ENCODE measurements around the gene OAS3.
"Not testable (repeated sequence)": the region's sequence is repeated elsewhere in the genome, so short reads cannot be mapped to it uniquely, and the experiment has no call there.

OAS3 gene

DNA sequence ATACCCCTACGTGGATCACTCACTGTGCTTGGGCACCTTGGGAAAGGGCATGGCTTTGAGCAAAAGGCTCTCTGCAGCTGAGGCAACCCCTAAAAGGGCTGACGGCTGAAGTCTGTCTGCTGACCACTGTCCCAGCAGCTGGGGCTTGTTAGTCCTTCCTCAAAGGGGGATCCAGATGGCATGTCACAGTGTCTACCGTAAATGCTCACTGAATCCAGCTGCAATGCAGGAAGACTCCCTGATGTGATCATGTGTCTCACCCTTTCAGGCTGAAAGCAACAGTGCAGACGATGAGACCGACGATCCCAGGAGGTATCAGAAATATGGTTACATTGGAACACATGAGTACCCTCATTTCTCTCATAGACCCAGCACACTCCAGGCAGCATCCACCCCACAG lies 19.2 kb upstream of the OAS3 start (continued):
- TF ChIP-seq, protein P1, sequence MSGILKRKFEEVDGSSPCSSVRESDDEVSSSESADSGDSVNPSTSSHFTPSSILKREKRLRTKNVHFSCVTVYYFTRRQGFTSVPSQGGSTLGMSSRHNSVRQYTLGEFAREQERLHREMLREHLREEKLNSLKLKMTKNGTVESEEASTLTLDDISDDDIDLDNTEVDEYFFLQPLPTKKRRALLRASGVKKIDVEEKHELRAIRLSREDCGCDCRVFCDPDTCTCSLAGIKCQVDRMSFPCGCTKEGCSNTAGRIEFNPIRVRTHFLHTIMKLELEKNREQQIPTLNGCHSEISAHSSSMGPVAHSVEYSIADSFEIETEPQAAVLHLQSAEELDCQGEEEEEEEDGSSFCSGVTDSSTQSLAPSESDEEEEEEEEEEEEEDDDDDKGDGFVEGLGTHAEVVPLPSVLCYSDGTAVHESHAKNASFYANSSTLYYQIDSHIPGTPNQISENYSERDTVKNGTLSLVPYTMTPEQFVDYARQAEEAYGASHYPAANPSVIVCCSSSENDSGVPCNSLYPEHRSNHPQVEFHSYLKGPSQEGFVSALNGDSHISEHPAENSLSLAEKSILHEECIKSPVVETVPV (CRISPR knock-in tag; IDR thresholded peaks at IDR 0.05): no peak

DNA sequence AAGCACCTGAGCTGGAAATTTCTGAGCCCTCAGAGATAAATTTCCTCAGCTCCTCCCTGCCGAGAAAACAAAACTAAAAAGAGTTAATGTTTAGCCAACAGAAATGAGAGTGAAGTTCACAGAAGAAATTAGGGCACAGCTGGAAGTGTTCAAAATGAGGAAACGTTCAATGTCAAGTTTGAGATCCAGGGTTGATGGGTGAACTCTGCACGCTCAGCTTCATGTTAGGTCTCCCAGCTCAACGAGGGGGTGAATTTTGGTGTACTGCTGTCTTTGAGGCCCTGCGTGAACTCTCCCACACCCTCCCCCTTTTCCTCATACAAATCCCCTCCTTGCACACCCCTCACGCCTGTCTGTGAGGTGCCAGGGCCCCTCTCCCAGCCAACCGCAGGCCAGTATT lies 13.3 kb upstream of the OAS3 start:
- no peak for ATAC-seq
- TF ChIP-seq TOX (CRISPR knock-in tag; IDR thresholded peaks at IDR 0.05; ENCODE audit: borderline replicate concordance): no peak
- TF ChIP-seq ISL1 (CRISPR knock-in tag; IDR thresholded peaks at IDR 0.05): no peak
- TF ChIP-seq ZNF565 (CRISPR knock-in tag; conservative IDR thresholded peaks at IDR 0.05; ENCODE audit: low read depth): no peak
- TF ChIP-seq ARNTL (CRISPR knock-in tag; IDR thresholded peaks at IDR 0.05; ENCODE audit: borderline replicate concordance, low read depth): no peak
- TF ChIP-seq, protein P2, sequence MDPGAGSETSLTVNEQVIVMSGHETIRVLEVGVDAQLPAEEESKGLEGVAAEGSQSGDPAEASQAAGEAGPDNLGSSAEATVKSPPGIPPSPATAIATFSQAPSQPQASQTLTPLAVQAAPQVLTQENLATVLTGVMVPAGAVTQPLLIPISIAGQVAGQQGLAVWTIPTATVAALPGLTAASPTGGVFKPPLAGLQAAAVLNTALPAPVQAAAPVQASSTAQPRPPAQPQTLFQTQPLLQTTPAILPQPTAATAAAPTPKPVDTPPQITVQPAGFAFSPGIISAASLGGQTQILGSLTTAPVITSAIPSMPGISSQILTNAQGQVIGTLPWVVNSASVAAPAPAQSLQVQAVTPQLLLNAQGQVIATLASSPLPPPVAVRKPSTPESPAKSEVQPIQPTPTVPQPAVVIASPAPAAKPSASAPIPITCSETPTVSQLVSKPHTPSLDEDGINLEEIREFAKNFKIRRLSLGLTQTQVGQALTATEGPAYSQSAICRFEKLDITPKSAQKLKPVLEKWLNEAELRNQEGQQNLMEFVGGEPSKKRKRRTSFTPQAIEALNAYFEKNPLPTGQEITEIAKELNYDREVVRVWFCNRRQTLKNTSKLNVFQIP (CRISPR knock-in tag; IDR thresholded peaks at IDR 0.05; ENCODE audit: borderline replicate concordance, low read depth): no peak
- no peak for TF ChIP-seq PPARA (CRISPR knock-in tag; IDR thresholded peaks at IDR 0.05; ENCODE audit: borderline replicate concordance)
- no peak for TF ChIP-seq RARB (CRISPR knock-in tag; IDR thresholded peaks at IDR 0.05)
- TF ChIP-seq GLIS3 (CRISPR knock-in tag; IDR thresholded peaks at IDR 0.05): no peak
- no peak for TF ChIP-seq ZFP30 (CRISPR knock-in tag; IDR thresholded peaks at IDR 0.05)
- no peak for TF ChIP-seq OSR1 (CRISPR knock-in tag; IDR thresholded peaks at IDR 0.05)
- no peak for TF ChIP-seq ZNF70 (CRISPR knock-in tag; IDR thresholded peaks at IDR 0.05)
- TF ChIP-seq ZNF8 (CRISPR knock-in tag; IDR thresholded peaks at IDR 0.05): no peak
- TF ChIP-seq, protein P3, sequence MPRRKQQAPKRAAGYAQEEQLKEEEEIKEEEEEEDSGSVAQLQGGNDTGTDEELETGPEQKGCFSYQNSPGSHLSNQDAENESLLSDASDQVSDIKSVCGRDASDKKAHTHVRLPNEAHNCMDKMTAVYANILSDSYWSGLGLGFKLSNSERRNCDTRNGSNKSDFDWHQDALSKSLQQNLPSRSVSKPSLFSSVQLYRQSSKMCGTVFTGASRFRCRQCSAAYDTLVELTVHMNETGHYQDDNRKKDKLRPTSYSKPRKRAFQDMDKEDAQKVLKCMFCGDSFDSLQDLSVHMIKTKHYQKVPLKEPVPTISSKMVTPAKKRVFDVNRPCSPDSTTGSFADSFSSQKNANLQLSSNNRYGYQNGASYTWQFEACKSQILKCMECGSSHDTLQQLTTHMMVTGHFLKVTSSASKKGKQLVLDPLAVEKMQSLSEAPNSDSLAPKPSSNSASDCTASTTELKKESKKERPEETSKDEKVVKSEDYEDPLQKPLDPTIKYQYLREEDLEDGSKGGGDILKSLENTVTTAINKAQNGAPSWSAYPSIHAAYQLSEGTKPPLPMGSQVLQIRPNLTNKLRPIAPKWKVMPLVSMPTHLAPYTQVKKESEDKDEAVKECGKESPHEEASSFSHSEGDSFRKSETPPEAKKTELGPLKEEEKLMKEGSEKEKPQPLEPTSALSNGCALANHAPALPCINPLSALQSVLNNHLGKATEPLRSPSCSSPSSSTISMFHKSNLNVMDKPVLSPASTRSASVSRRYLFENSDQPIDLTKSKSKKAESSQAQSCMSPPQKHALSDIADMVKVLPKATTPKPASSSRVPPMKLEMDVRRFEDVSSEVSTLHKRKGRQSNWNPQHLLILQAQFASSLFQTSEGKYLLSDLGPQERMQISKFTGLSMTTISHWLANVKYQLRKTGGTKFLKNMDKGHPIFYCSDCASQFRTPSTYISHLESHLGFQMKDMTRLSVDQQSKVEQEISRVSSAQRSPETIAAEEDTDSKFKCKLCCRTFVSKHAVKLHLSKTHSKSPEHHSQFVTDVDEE (CRISPR knock-in tag; IDR thresholded peaks at IDR 0.05): no peak
- TF ChIP-seq ZC3H10 (CRISPR knock-in tag; IDR thresholded peaks at IDR 0.05): no peak
- TF ChIP-seq ESRRG (CRISPR knock-in tag; IDR thresholded peaks at IDR 0.05): no peak
- TF ChIP-seq, protein P4, sequence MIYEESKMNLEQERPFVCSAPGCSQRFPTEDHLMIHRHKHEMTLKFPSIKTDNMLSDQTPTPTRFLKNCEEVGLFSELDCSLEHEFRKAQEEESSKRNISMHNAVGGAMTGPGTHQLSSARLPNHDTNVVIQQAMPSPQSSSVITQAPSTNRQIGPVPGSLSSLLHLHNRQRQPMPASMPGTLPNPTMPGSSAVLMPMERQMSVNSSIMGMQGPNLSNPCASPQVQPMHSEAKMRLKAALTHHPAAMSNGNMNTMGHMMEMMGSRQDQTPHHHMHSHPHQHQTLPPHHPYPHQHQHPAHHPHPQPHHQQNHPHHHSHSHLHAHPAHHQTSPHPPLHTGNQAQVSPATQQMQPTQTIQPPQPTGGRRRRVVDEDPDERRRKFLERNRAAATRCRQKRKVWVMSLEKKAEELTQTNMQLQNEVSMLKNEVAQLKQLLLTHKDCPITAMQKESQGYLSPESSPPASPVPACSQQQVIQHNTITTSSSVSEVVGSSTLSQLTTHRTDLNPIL (CRISPR knock-in tag; IDR thresholded peaks at IDR 0.05; ENCODE audit: low read depth): no peak

DNA sequence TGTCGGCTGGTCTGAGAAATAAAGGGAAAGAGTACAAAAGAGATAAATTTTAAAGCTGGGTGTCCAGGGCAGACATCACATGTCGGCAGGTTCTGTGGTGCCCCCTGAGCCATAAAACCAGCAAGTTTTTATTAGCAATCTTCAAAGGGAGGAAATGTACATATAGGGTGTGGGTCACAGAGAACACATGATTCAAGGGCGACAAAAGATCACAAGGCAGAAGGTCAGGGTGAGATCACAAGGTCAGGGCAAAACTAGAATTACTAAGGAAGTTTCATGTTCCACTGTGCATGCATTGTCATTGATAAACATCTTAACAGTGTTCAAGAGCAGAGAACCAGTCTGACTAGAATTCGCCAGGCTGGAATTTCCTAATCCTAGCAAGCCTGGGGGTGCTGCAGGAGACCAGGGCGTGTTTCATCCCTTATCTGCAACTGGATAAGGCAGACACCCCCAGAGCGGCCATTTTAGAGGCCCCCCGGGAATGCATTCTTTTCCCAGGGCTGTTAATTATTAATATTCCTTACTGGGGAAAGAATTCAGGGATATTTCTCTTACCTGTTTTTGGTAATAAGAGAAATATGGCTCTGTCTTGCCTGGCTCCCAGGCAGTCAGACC lies 11.7 kb upstream of the OAS3 start:
- ATAC-seq: not testable (repeated sequence)

DNA sequence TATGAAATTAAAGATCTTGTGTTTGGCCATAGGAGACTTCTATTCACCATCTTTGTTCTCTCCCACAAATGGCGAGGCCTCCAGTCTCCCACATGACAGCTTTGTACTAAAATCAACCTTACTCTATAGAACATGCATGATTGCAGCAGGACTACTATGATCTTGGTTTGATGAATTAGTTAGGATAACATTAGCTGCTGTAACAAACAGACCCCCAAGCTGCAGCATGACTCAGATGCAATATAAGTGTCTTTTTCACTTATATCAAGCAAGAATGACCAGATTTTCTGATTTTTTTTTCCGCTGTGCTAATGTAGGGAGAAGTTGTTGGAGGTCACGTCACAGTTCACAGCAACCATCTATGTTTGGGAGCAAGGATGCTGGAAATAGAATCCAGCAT lies 10.8 kb upstream of the OAS3 start:
- no peak for ATAC-seq
- TF ChIP-seq CSDC2 (CRISPR knock-in tag; IDR thresholded peaks at IDR 0.05) (no peak), TOX (CRISPR knock-in tag; IDR thresholded peaks at IDR 0.05; ENCODE audit: borderline replicate concordance) (no peak), RARB (CRISPR knock-in tag; IDR thresholded peaks at IDR 0.05) (no peak)
- TF ChIP-seq, protein P5, sequence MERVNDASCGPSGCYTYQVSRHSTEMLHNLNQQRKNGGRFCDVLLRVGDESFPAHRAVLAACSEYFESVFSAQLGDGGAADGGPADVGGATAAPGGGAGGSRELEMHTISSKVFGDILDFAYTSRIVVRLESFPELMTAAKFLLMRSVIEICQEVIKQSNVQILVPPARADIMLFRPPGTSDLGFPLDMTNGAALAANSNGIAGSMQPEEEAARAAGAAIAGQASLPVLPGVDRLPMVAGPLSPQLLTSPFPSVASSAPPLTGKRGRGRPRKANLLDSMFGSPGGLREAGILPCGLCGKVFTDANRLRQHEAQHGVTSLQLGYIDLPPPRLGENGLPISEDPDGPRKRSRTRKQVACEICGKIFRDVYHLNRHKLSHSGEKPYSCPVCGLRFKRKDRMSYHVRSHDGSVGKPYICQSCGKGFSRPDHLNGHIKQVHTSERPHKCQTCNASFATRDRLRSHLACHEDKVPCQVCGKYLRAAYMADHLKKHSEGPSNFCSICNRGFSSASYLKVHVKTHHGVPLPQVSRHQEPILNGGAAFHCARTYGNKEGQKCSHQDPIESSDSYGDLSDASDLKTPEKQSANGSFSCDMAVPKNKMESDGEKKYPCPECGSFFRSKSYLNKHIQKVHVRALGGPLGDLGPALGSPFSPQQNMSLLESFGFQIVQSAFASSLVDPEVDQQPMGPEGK (CRISPR knock-in tag; IDR thresholded peaks at IDR 0.05; ENCODE audit: borderline replicate concordance): no peak

All from SK-N-SH treated with all-trans-retinoic acid at 6 μM for 48 hours (cell line).